ENCODE data around the gene SHISAL2A. TPM values are rescaled to one million over a fixed set of nuclear protein-coding genes. Genes with fewer than 3 reads are reported as not detected.
A peak's percentile ranks its signal among the peaks of the same experiment; 100 is the strongest.

The SHISAL2A gene
- total and polyA plus RNA-seq, 2 of the 4 experiments (the other 2 are of a cell fraction): not detected

DNA sequence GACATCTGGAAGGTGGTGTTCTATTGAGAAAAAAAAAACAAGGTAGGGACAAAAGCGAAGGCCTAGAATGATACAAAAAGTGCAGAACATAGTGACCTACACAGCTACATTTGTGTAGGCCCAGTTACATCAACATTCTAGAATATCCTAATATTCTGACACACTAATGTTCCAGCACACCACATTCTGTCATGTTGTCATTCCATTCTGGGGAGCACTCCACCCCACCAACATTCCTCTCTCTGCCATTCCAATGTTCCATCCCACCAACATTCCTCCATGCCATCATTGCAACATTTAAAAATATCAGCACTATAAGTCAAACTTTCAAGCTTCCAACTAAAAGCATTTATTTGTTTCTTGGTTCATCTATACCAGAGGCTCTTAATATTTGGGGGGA, 36.7 kb downstream of the SHISAL2A start:
- Histone ChIP-seq H3K9me1 (ENCODE audit: insufficient read depth, low read length) (peaks cover 4% of the 10 kb centered on the region; the same call in 1 of the 2 replicates), H4K8ac (ENCODE audit: low read depth in 2 of 2, low read length in 2 of 2) (no peak overlapping the region), H4K5ac (ENCODE audit: low read depth, low read length) (no peak overlapping the region), H3K27ac (ENCODE audit: insufficient read depth, low read length) (no peak overlapping the region), H2BK120ac (ENCODE audit: low read depth, low read length) (no peak overlapping the region), H2AFZ (replicated peaks; ENCODE audit: low read length, poor library complexity) (no peak overlapping the region), H4K20me1 (ENCODE audit: insufficient read depth, low read length) (no peaks in the 10 kb centered on the region), H3K36me3 (ENCODE audit: control insufficient read depth, insufficient read depth, low read length) (no peaks in the 10 kb centered on the region), H3K23ac (ENCODE audit: low read depth, low read length) (no peak overlapping the region), H3K9ac (ENCODE audit: low read depth, low read length) (no peak overlapping the region), H3K79me1 (ENCODE audit: low read depth in 1 of 2, low read length in 2 of 2) (no peaks in the 10 kb centered on the region), H3K9me3 (ENCODE audit: control insufficient read depth, insufficient read depth, low read length) (no peaks in the 10 kb centered on the region), H3K4me1 (ENCODE audit: control insufficient read depth, insufficient read depth, low read length) (peaks cover 10% of the 10 kb centered on the region), H2AK9ac (replicated peaks; ENCODE audit: low read depth, low read length, poor library complexity) (no peak overlapping the region), H3K56ac (ENCODE audit: extremely low read depth, insufficient read depth, low read length) (no peak overlapping the region), H3K27me3 (ENCODE audit: control insufficient read depth, insufficient read depth, low read length) (no peaks in the 10 kb centered on the region), H3K4me2 (ENCODE audit: low read depth, low read length) (no peak overlapping the region), H2BK20ac (ENCODE audit: low read depth, low read length) (no peak overlapping the region), H3K4me3 (ENCODE audit: insufficient read depth, low read depth, low read length) (no peak overlapping the region), H2BK5ac (ENCODE audit: low read depth, low read length, poor library complexity, severe bottlenecking) (no peak overlapping the region), H3K14ac (replicated peaks; ENCODE audit: low read depth, low read length) (no peak overlapping the region), H2BK15ac (ENCODE audit: low read depth, low read length) (no peak overlapping the region), H4K91ac (ENCODE audit: insufficient read depth, low read depth, low read length) (no peak overlapping the region), H3K18ac (ENCODE audit: low read depth, low read length) (no peak overlapping the region), H2AK5ac (ENCODE audit: low read depth, low read length) (no peak overlapping the region), H3K4ac (ENCODE audit: low read depth, low read length) (no peak overlapping the region)
- dilution Hi-C loops (cut with HindIII; ENCODE audit: low sequenced_read_pairs, unreplicated experiment) (no loop called here), in situ Hi-C loops (cut with MboI; ENCODE audit: low sequenced_read_pairs) (no loop called here), intact Hi-C loops (cut with micrococcal nuclease) (loop anchor here (5.0 kb wide), 1 partner anchor 137 kb away; no protein-coding TSS in a partner anchor)
- no CpG with 5 or more reads among the region's 1 CpG for WGBS, 2 experiments (ENCODE audit: extremely low coverage in 2 of 2, insufficient read length in 1 of 2)
- TF ChIP-seq CHD1 (IDR thresholded peaks at IDR 0.05; ENCODE audit: low read depth, low read length): no peak
- TF ChIP-seq MAZ (IDR thresholded peaks at IDR 0.05; ENCODE audit: borderline replicate concordance, low read depth, low read length): peak; percentile 44; the same call in 1 of the 2 replicates
- TF ChIP-seq CEBPB (IDR thresholded peaks at IDR 0.05; ENCODE audit: low read depth, low read length): peak; percentile 76
- no TSS peak for BruUV-seq (replicated peaks)
- POLR2A ChIA-PET (ENCODE audit: unreplicated experiment): interaction anchor here (0.6 kb wide), 1 partner anchor 589 kb away, joined by 9 read pairs; no protein-coding TSS in a partner anchor
- ATAC-seq (ENCODE audit: low read depth): peak; percentile 72
- CTCF ChIA-PET: no interaction called here
- DNase-seq: peak; percentile 48
